H9 (cell line): ENCODE data around the gene ADGRG2. TPM values are rescaled to one million over a fixed set of nuclear protein-coding genes. Genes with fewer than 3 reads are reported as not detected.

Source experiments
- DNase-seq: peaks from one replicate; pipeline ENCODE4 v3.0.0-alpha.2; 2017
- H2AFZ ChIP-seq: one replicate; pipeline ENCODE4 v1.6.1; 2013; ENCODE audit warnings: mild to moderate bottlenecking, low read length, control low read depth, moderate library complexity
- H2AK5ac ChIP-seq: 2 replicates; pipeline ENCODE4 v1.6.1; 2013; ENCODE audit warnings: low read length, control low read depth, mixed read lengths; ENCODE audit not compliant: insufficient read length
- H2BK120ac ChIP-seq: one replicate; pipeline ENCODE4 v1.6.1; 2013; ENCODE audit warnings: low read depth, mild to moderate bottlenecking, low read length, control low read depth, inconsistent platforms; ENCODE audit not compliant: poor library complexity, severe bottlenecking
- H2BK12ac ChIP-seq: 2 replicates; pipeline ENCODE4 v1.6.1; 2013; ENCODE audit warnings: low read length, control low read depth, mixed read lengths, low read depth; ENCODE audit not compliant: insufficient read length
- H2BK15ac ChIP-seq: 2 replicates; pipeline ENCODE4 v1.6.1; 2013; ENCODE audit warnings: low read depth, low read length, control low read depth
- H2BK20ac ChIP-seq: one replicate; pipeline ENCODE4 v1.6.1; 2013; ENCODE audit warnings: low read depth, mild to moderate bottlenecking, low read length, control low read depth, inconsistent platforms; ENCODE audit not compliant: poor library complexity, severe bottlenecking
- H2BK5ac ChIP-seq: 2 replicates; pipeline ENCODE4 v1.6.1; 2013; ENCODE audit warnings: low read length, control low read depth, mixed read lengths; ENCODE audit not compliant: insufficient read length
- H3K14ac ChIP-seq: 2 replicates; pipeline ENCODE4 v1.6.1; 2013; ENCODE audit warnings: low read length, control low read depth; ENCODE audit not compliant: insufficient read depth
- H3K18ac ChIP-seq: 2 replicates; pipeline ENCODE4 v1.6.1; 2013; ENCODE audit warnings: low read depth, mild to moderate bottlenecking, mixed read lengths, low read length, control low read depth; ENCODE audit not compliant: insufficient read length
- H3K23ac ChIP-seq: 2 replicates; pipeline ENCODE4 v1.6.1; 2013; ENCODE audit warnings: low read length, control low read depth, mixed read lengths, low read depth; ENCODE audit not compliant: insufficient read length
- H3K23me2 ChIP-seq: 2 replicates; pipeline ENCODE4 v1.6.1; 2013; ENCODE audit warnings: low read depth, mild to moderate bottlenecking, mixed read lengths, low read length, control low read depth; ENCODE audit not compliant: insufficient read length, poor library complexity, severe bottlenecking
- H3K27ac ChIP-seq: 2 replicates; pipeline ENCODE4 v1.5.1; 2013; ENCODE audit warnings: low read length, control low read depth, mixed read lengths, low read depth; ENCODE audit not compliant: insufficient read length
- H3K27me3 ChIP-seq: 2 replicates; pipeline ENCODE4 v1.6.1; 2013; ENCODE audit warnings: low read length, control low read depth, inconsistent platforms; ENCODE audit not compliant: insufficient read depth
- H3K4ac ChIP-seq: 2 replicates; pipeline ENCODE4 v1.6.1; 2013; ENCODE audit warnings: low read depth, mild to moderate bottlenecking, control low read depth, inconsistent platforms, low read length, moderate library complexity
- H3K4me1 ChIP-seq: 2 replicates; pipeline ENCODE4 v1.6.1; 2013; ENCODE audit warnings: low read length, control low read depth, inconsistent platforms; ENCODE audit not compliant: insufficient read depth
- H3K4me2 ChIP-seq: 2 replicates; pipeline ENCODE4 v1.6.1; 2013; ENCODE audit warnings: low read length, control low read depth, mixed read lengths; ENCODE audit not compliant: insufficient read length, insufficient read depth
- H3K56ac ChIP-seq: 2 replicates; pipeline ENCODE4 v1.6.1; 2013; ENCODE audit warnings: low read depth, mild to moderate bottlenecking, mixed read lengths, low read length, control low read depth; ENCODE audit not compliant: insufficient read length
- H3K79me1 ChIP-seq: 2 replicates; pipeline ENCODE4 v1.6.1; 2013; ENCODE audit warnings: low read depth, mild to moderate bottlenecking, moderate library complexity, low read length, control low read depth, inconsistent platforms; ENCODE audit not compliant: insufficient read depth, poor library complexity, severe bottlenecking
- H3K79me2 ChIP-seq: 2 replicates; pipeline ENCODE4 v1.6.1; 2013; ENCODE audit warnings: low read length, control low read depth, inconsistent platforms; ENCODE audit not compliant: insufficient read depth
- H3K9ac ChIP-seq: 2 replicates; pipeline ENCODE4 v1.6.1; 2013; ENCODE audit warnings: low read length, control low read depth, mixed read lengths; ENCODE audit not compliant: insufficient read length; ENCODE audit errors: extremely low read depth
- H3K9me3 ChIP-seq: one replicate; pipeline ENCODE4 v1.6.1; 2013; ENCODE audit warnings: low read depth, low read length, inconsistent platforms; ENCODE audit not compliant: control insufficient read depth
- H3T11ph ChIP-seq: one replicate; pipeline ENCODE4 v1.6.1; 2013; ENCODE audit warnings: mild to moderate bottlenecking, low read length, control low read depth, inconsistent platforms
- H4K20me1 ChIP-seq: one replicate; pipeline ENCODE4 v1.6.1; 2013; ENCODE audit not compliant: control insufficient read depth, insufficient read length, insufficient read depth
- H4K5ac ChIP-seq: 2 replicates; pipeline ENCODE4 v1.6.1; 2013; ENCODE audit warnings: low read depth, mild to moderate bottlenecking, mixed read lengths, low read length, control low read depth; ENCODE audit not compliant: insufficient read length
- H4K8ac ChIP-seq: replicated peaks from 2 replicates; pipeline ENCODE4 v1.6.1; 2013; ENCODE audit warnings: low read length, control low read depth, mixed read lengths, low read depth; ENCODE audit not compliant: insufficient read length
- H4K91ac ChIP-seq: 2 replicates; pipeline ENCODE4 v1.6.1; 2013; ENCODE audit warnings: low read depth, mild to moderate bottlenecking, moderate library complexity, mixed read lengths, low read length, control low read depth; ENCODE audit not compliant: insufficient read length
- H3K27ac Mint-ChIP-seq, 3 experiments: 2 replicates in 2 of 3; 3 replicates in 1 of 3; pipeline ENCODE4 v1.8.0; 2020 to 2021; ENCODE audit warnings: mixed read lengths in 3 of 3, mild to moderate bottlenecking in 1 of 3, moderate library complexity in 1 of 3
- H3K27me3 Mint-ChIP-seq: 2 replicates; pipeline ENCODE4 v1.8.0; 2021; ENCODE audit warnings: low read depth, mild to moderate bottlenecking, moderate library complexity, mixed read lengths
- H3K36me3 Mint-ChIP-seq, 3 experiments: 2 replicates in 2 of 3; 3 replicates in 1 of 3; pipeline ENCODE4 v1.8.0; 2020 to 2021; ENCODE audit warnings: low read depth in 3 of 3, mixed read lengths in 3 of 3; ENCODE audit not compliant: insufficient read depth in 1 of 3
- H3K4me1 Mint-ChIP-seq, 2 experiments: 2 replicates each; pipeline ENCODE4 v1.8.0; 2020; ENCODE audit warnings: mixed read lengths in 2 of 2
- H3K4me3 Mint-ChIP-seq, 2 experiments: 2 replicates in 1 of 2; 3 replicates in 1 of 2; pipeline ENCODE4 v1.8.0; 2020 to 2021; ENCODE audit warnings: mild to moderate bottlenecking in 2 of 2, mixed read lengths in 2 of 2, moderate library complexity in 1 of 2
- H3K9me3 Mint-ChIP-seq, 2 experiments: 2 replicates in 1 of 2; 3 replicates in 1 of 2; pipeline ENCODE4 v1.8.0; 2020; ENCODE audit warnings: mild to moderate bottlenecking in 2 of 2, mixed read lengths in 2 of 2, moderate library complexity in 1 of 2
- WGBS: extraction: QIAGEN DNeasy Blood & Tissue Kit; methylation state at CpG from one replicate; pipeline ENCODE4 v1.1.7; 2013; ENCODE audit warnings: missing lambda C conversion rate, low lambda C conversion rate, mixed read lengths; ENCODE audit not compliant: insufficient read length; ENCODE audit errors: extremely low coverage; 5-methylcytosine and 5-hydroxymethylcytosine counted together
- total RNA-seq: library from RNA; stranded (reverse); gene quantifications from 2 replicates; pipeline ENCODE4 v1.2.1, GENCODE V29; 2021
- TF ChIP-seq, protein P1 (sequence below): fragments of 200-600 bp; sonication (generic); conservative IDR thresholded peaks from 3 replicates; pipeline ENCODE4 v1.8.0; 2021; ENCODE audit warnings: antibody characterized with exemption, mild to moderate bottlenecking

The ADGRG2 gene
- total RNA-seq, 1 experiment from 2014 or later: 6.8 TPM

DNA sequence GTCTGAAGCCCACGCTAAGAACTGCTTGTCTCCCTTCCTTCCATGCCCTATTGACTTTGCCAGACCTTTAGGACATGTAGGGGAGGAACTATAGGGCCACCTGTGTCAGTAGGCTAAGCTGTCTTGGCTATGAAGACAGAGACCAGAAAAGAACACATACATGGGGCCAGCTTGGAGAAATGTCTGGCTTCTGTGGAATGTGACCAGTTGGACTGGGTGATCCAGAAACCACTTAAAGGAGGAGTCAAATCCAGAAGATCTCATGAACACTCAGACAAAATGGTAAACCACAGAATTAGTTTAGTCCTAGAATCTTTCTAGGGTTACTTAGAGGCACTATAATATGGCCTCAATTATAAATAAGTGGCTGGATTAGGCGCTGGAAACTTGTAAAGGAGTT is 180.4 kb downstream of the ADGRG2 start:
- H2BK120ac ChIP-seq: no peak overlapping the region

More for the DNA sequence above, 180.4 kb downstream of the ADGRG2 start:
- no peak for DNase-seq
- Mint-ChIP-seq H3K36me3 (peaks cover 42 to 63% (median 61%) of the 10 kb centered on the region in 3 experiments), H3K27me3 (no peaks in the 10 kb centered on the region; the same call in 1 of the 2 replicates), H3K27ac (no peak overlapping the region), H3K9me3 (peaks cover 70 to 79% of the 10 kb centered on the region in 2 experiments), H3K4me1 (peaks cover 7 to 11% of the 10 kb centered on the region in 2 experiments), H3K4me3 (no peak overlapping the region)
- H3T11ph ChIP-seq: no peak overlapping the region
- H3K23me2 ChIP-seq: no peaks in the 10 kb centered on the region
- H4K20me1 ChIP-seq: no peaks in the 10 kb centered on the region
- no peak overlapping the region for H2BK20ac ChIP-seq
- H3K56ac ChIP-seq: no peak overlapping the region
- H4K5ac ChIP-seq: no peak overlapping the region
- no peak overlapping the region for H3K9ac ChIP-seq
- no peak overlapping the region for H3K14ac ChIP-seq
- no peak overlapping the region for H2AK5ac ChIP-seq
- no peak overlapping the region for H4K8ac ChIP-seq
- no peaks in the 10 kb centered on the region for H3K4me1 ChIP-seq
- peaks cover 25% of the 10 kb centered on the region for H3K9me3 ChIP-seq
- no peak overlapping the region for H3K23ac ChIP-seq
- no peak overlapping the region for H3K18ac ChIP-seq
- no CpG with 5 or more reads among the region's 2 CpGs for WGBS
- H3K27me3 ChIP-seq: no peaks in the 10 kb centered on the region
- no peak overlapping the region for H3K27ac ChIP-seq
- H3K4me2 ChIP-seq: no peak overlapping the region
- TF ChIP-seq, protein P1, sequence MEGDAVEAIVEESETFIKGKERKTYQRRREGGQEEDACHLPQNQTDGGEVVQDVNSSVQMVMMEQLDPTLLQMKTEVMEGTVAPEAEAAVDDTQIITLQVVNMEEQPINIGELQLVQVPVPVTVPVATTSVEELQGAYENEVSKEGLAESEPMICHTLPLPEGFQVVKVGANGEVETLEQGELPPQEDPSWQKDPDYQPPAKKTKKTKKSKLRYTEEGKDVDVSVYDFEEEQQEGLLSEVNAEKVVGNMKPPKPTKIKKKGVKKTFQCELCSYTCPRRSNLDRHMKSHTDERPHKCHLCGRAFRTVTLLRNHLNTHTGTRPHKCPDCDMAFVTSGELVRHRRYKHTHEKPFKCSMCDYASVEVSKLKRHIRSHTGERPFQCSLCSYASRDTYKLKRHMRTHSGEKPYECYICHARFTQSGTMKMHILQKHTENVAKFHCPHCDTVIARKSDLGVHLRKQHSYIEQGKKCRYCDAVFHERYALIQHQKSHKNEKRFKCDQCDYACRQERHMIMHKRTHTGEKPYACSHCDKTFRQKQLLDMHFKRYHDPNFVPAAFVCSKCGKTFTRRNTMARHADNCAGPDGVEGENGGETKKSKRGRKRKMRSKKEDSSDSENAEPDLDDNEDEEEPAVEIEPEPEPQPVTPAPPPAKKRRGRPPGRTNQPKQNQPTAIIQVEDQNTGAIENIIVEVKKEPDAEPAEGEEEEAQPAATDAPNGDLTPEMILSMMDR: no peak
- H4K91ac ChIP-seq: no peak overlapping the region
- H2BK12ac ChIP-seq: no peak overlapping the region
- no peak overlapping the region for H2AFZ ChIP-seq
- H3K4ac ChIP-seq: no peak overlapping the region
- no peak overlapping the region for H2BK5ac ChIP-seq
- H3K79me2 ChIP-seq: no peaks in the 10 kb centered on the region
- H2BK15ac ChIP-seq: no peak overlapping the region
- no peaks in the 10 kb centered on the region for H3K79me1 ChIP-seq

Other genes with a start within 250 kb of the ADGRG2 start
- gene PHKA2, start 138.4 kb downstream of the ADGRG2 start, total RNA-seq: 22.0 and 24.2 TPM in 2 replicates
- 214 and 219 TPM in 2 replicates for gene PDHA1, start 221.5 kb upstream of the ADGRG2 start, total RNA-seq